H1 (cell line): ENCODE results near the gene CASZ1. TPM values are rescaled to one million over a fixed set of nuclear protein-coding genes. Genes with fewer than 3 reads are reported as not detected.

Source experiments
- CTCF ChIA-PET: fragments of 300-600 bp; sonication (Branson Sonifier 250); formaldehyde crosslinking; loops from one replicate; lab custom pipeline; 2021; ENCODE audit not compliant: partially characterized antibody; lab: Charles Lee
- POLR2A ChIA-PET: fragments of 300-600 bp; sonication (Branson Sonifier 250); formaldehyde crosslinking; loops from one replicate; lab custom pipeline; 2021; ENCODE audit warnings: inconsistent platforms; ENCODE audit not compliant: partially characterized antibody; lab: Charles Lee
- DNase-seq, 2 experiments: peaks; one replicate each; pipeline versions ENCODE4 v3.0.0 to v3.0.0-alpha.2; 2010 to 2022; ENCODE audit warnings: low spot score in 2 of 2, low read depth in 1 of 2, mixed read lengths in 1 of 2
- FAIRE-seq: peaks from 2 replicates; lab custom pipeline; 2011; peaks lifted over from hg19 to GRCh38; lab: Jason Lieb, UNC
- H2AFZ ChIP-seq: 2 replicates; pipeline ENCODE4 v1.8.1; 2012; ENCODE audit warnings: low read length, inconsistent platforms
- H2AK5ac ChIP-seq: 2 replicates; pipeline ENCODE4 v1.6.1; 2013; ENCODE audit warnings: low read depth, low read length
- H2BK120ac ChIP-seq: replicated peaks from 2 replicates; pipeline ENCODE3; 2013; ENCODE audit warnings: low read depth, low read length, inconsistent platforms
- H2BK12ac ChIP-seq: 2 replicates; pipeline ENCODE4 v1.6.1; 2013; ENCODE audit warnings: low read depth, low read length
- H2BK15ac ChIP-seq: 2 replicates; pipeline ENCODE4 v1.6.1; 2013; ENCODE audit warnings: low read length
- H2BK20ac ChIP-seq: 2 replicates; pipeline ENCODE4 v1.6.1; 2013; ENCODE audit warnings: low read length
- H2BK5ac ChIP-seq: 2 replicates; pipeline ENCODE4 v1.6.1; 2013; ENCODE audit warnings: low read depth, low read length
- H3K14ac ChIP-seq: 2 replicates; pipeline ENCODE4 v1.6.1; 2013; ENCODE audit warnings: inconsistent platforms; ENCODE audit not compliant: insufficient read length
- H3K18ac ChIP-seq: 2 replicates; pipeline ENCODE4 v1.6.1; 2013; ENCODE audit warnings: low read length; ENCODE audit errors: extremely low read depth
- H3K23ac ChIP-seq: 2 replicates; pipeline ENCODE4 v1.6.1; 2013; ENCODE audit warnings: inconsistent platforms; ENCODE audit not compliant: insufficient read length
- H3K23me2 ChIP-seq: 2 replicates; pipeline ENCODE4 v1.6.1; 2013; ENCODE audit warnings: low read depth, low read length
- H3K27ac ChIP-seq: 2 replicates; pipeline ENCODE4 v1.6.1; 2011; ENCODE audit warnings: low read depth, low read length, inconsistent platforms
- H3K27me3 ChIP-seq, 4 experiments: replicated peaks in 1 of 4; 1 replicate in 1 of 4; 2 replicates in 3 of 4; pipeline versions ENCODE4 v1.6.1 to v1.8.1; 2011 to 2013; ENCODE audit warnings: low read length in 3 of 4, mild to moderate bottlenecking in 3 of 4, inconsistent platforms in 2 of 4, mixed read lengths in 2 of 4, moderate library complexity in 1 of 4; ENCODE audit not compliant: control insufficient read depth in 3 of 4, insufficient read depth in 3 of 4; ENCODE audit errors: extremely low read depth in 1 of 4
- H3K36me3 ChIP-seq, 4 experiments: 2 replicates each; pipeline versions ENCODE4 v1.6.1 to v1.8.1; 2011 to 2013; ENCODE audit warnings: mild to moderate bottlenecking in 4 of 4, low read length in 3 of 4, moderate library complexity in 2 of 4, control low read depth in 1 of 4, inconsistent platforms in 1 of 4; ENCODE audit not compliant: insufficient read depth in 4 of 4, control insufficient read depth in 2 of 4
- H3K4ac ChIP-seq: replicated peaks from 2 replicates; pipeline ENCODE3; 2013; ENCODE audit warnings: low read length, low read depth, mixed read lengths, inconsistent platforms; ENCODE audit not compliant: insufficient read length
- H3K4me1 ChIP-seq, 4 experiments: replicated peaks in 1 of 4; 1 replicate in 1 of 4; 2 replicates in 3 of 4; pipeline versions ENCODE4 v1.6.1 to v1.8.1; 2011 to 2013; ENCODE audit warnings: low read length in 3 of 4, inconsistent platforms in 2 of 4, mixed read lengths in 1 of 4; ENCODE audit not compliant: insufficient read depth in 4 of 4, control insufficient read depth in 3 of 4
- H3K4me2 ChIP-seq, 2 experiments: 2 replicates each; pipeline versions ENCODE4 v1.6.1 to v1.8.1; 2011 to 2013; ENCODE audit warnings: low read depth in 2 of 2, low read length in 2 of 2, control low read depth in 1 of 2, inconsistent platforms in 1 of 2, mild to moderate bottlenecking in 1 of 2; ENCODE audit not compliant: insufficient read depth in 1 of 2
- H3K4me3 ChIP-seq, 4 experiments: fragments of 200-600, 300-600 bp in 1 of 4; sonication (generic), shearing (Covaris generic), sonication (Bioruptor Twin) in 1 of 4; 2 replicates each; pipeline versions ENCODE4 v1.5.1 to v1.8.1; 2011 to 2016; ENCODE audit warnings: low read length in 4 of 4, low read depth in 3 of 4, control low read depth in 2 of 4, inconsistent platforms in 2 of 4, mild to moderate bottlenecking in 2 of 4, mixed read lengths in 1 of 4, moderate library complexity in 1 of 4; ENCODE audit not compliant: insufficient read depth in 2 of 4; ENCODE audit errors: extremely low read depth in 1 of 4
- H3K56ac ChIP-seq: replicated peaks from 2 replicates; pipeline ENCODE3; 2013; ENCODE audit warnings: low read depth, mild to moderate bottlenecking, mixed read lengths, low read length, inconsistent platforms; ENCODE audit not compliant: insufficient read length
- H3K79me1 ChIP-seq: 2 replicates; pipeline ENCODE4 v1.6.1; 2013; ENCODE audit warnings: low read depth, low read length, control low read depth
- H3K79me2 ChIP-seq, 2 experiments: 2 replicates each; pipeline versions ENCODE4 v1.6.1 to v1.8.1; 2012 to 2013; ENCODE audit warnings: low read length in 2 of 2, mild to moderate bottlenecking in 2 of 2, inconsistent platforms in 1 of 2; ENCODE audit not compliant: insufficient read depth in 2 of 2, control insufficient read depth in 1 of 2
- H3K9ac ChIP-seq, 4 experiments: replicated peaks in 1 of 4; 1 replicate in 1 of 4; 2 replicates in 3 of 4; pipeline versions ENCODE4 v1.6.1 to v1.8.1; 2011 to 2013; ENCODE audit warnings: low read depth in 3 of 4, low read length in 3 of 4, control low read depth in 2 of 4, mild to moderate bottlenecking in 2 of 4, moderate library complexity in 2 of 4, inconsistent platforms in 1 of 4; ENCODE audit errors: extremely low read depth in 1 of 4
- H3K9me3 ChIP-seq, 2 experiments: 2 replicates each; pipeline versions ENCODE4 v1.6.1 to v1.8.1; 2012 to 2013; ENCODE audit warnings: mild to moderate bottlenecking in 2 of 2, moderate library complexity in 2 of 2, control low read depth in 1 of 2, inconsistent platforms in 1 of 2, low read depth in 1 of 2, low read length in 1 of 2, mixed read lengths in 1 of 2; ENCODE audit not compliant: insufficient read depth in 2 of 2
- H4K20me1 ChIP-seq, 2 experiments: replicated peaks in 1 of 2; 2 replicates each; pipeline versions ENCODE3 to v1.8.1; 2011 to 2013; ENCODE audit warnings: inconsistent platforms in 2 of 2, low read length in 2 of 2, mild to moderate bottlenecking in 1 of 2; ENCODE audit not compliant: insufficient read depth in 2 of 2, control insufficient read depth in 1 of 2
- H4K5ac ChIP-seq: 2 replicates; pipeline ENCODE4 v1.6.1; 2013; ENCODE audit warnings: low read length, low read depth, mixed read lengths, inconsistent platforms; ENCODE audit not compliant: insufficient read length
- H4K8ac ChIP-seq: 2 replicates; pipeline ENCODE4 v1.8.0; 2013; ENCODE audit warnings: mild to moderate bottlenecking, moderate library complexity, low read length, inconsistent platforms; ENCODE audit not compliant: insufficient read depth; ENCODE audit errors: extremely low read depth
- H4K91ac ChIP-seq: replicated peaks from 2 replicates; pipeline ENCODE3; 2013; ENCODE audit warnings: low read length, mixed read lengths, inconsistent platforms; ENCODE audit not compliant: insufficient read length
- CBX8 ChIP-seq: fragments of 300-800, 300-1000 bp; sonication (generic); IDR thresholded peaks from 2 replicates; pipeline ENCODE4 v1.7.1; 2016; ENCODE audit warnings: low read depth, low read length, borderline replicate concordance
- CHD2 ChIP-seq: IDR thresholded peaks from 2 replicates; pipeline ENCODE4 v1.6.1; 2012; ENCODE audit warnings: low read length, improper control_type of control experiment
- NRF1 ChIP-seq: IDR thresholded peaks from 2 replicates; pipeline ENCODE4 v1.6.1; 2011; ENCODE audit warnings: mild to moderate bottlenecking, low read depth, low read length, improper control_type of control experiment
- POU5F1 ChIP-seq: IDR thresholded peaks from 2 replicates; pipeline ENCODE4 v1.6.1; 2011; ENCODE audit warnings: low read depth, mild to moderate bottlenecking, low read length, moderate library complexity
- RAD21 ChIP-seq, 2 experiments: IDR thresholded peaks in 1 of 2; conservative IDR thresholded peaks in 1 of 2; 2 replicates each; pipeline ENCODE4 v1.6.1; 2011; ENCODE audit warnings: low read depth in 2 of 2, low read length in 2 of 2, improper control_type of control experiment in 1 of 2, inconsistent platforms in 1 of 2, mild to moderate bottlenecking in 1 of 2, moderate library complexity in 1 of 2
- RXRA ChIP-seq: IDR thresholded peaks from 2 replicates; pipeline ENCODE4 v1.6.1; 2011; ENCODE audit warnings: low read depth, mild to moderate bottlenecking, low read length, moderate library complexity; ENCODE audit not compliant: insufficient read depth
- SIRT6 ChIP-seq: IDR thresholded peaks from one replicate; pipeline ENCODE4 v1.7.1; 2012; ENCODE audit warnings: low read length, inconsistent platforms
- SP1 ChIP-seq: IDR thresholded peaks from 2 replicates; pipeline ENCODE4 v1.6.1; 2011; ENCODE audit warnings: low read depth, low read length
- SRF ChIP-seq: IDR thresholded peaks from 2 replicates; pipeline ENCODE4 v1.6.1; 2011; ENCODE audit warnings: mild to moderate bottlenecking, low read depth, low read length, moderate library complexity
- WGBS, 2 experiments: shearing (Covaris generic) in 1 of 2; methylation state at CpG; one replicate each; pipeline versions ENCODE4 v1.1.6 to v1.1.7; 2013 to 2015; ENCODE audit warnings: low lambda C conversion rate in 2 of 2, mixed read lengths in 2 of 2, inconsistent platforms in 1 of 2, low coverage in 1 of 2, missing lambda C conversion rate in 1 of 2; ENCODE audit not compliant: insufficient replicate concordance in 2 of 2, insufficient coverage in 1 of 2, insufficient read length in 1 of 2; ENCODE audit errors: extremely low coverage in 1 of 2, missing lambda C conversion rate in 1 of 2; 5-methylcytosine and 5-hydroxymethylcytosine counted together
- polyA plus RNA-seq, 7 experiments: library from polyadenylated mRNA; depleted of rRNA in 3 of 7; stranded (reverse) in 5 of 7; unstranded in 2 of 7; fragments of >200 nt in 5 of 7; fragments of 200-250 nt in 2 of 7; gene quantifications; 1 replicate in 5 of 7; 2 replicates in 1 of 7; 4 replicates in 1 of 7; pipeline versions ENCODE4 v1.2.1 to v1.2.3, GENCODE V29; 2011 to 2013; ENCODE audit warnings: missing spikeins in 2 of 7, mixed read lengths in 2 of 7
- total RNA-seq: library from RNA; stranded (reverse); fragmentation: NEBNext Ultra II Directional; extraction: Animal tissue kit (Norgen Biotek cat#: 25700); gene quantifications from 2 replicates; pipeline ENCODE4 v1.2.1, GENCODE V29; 2021

Gene CASZ1
- total and polyA plus RNA-seq, 2 of the 8 experiments (the other 6 are each of a cell fraction or from before 2014, with no cell fraction given): 4.4 to 7.7 TPM

DNA sequence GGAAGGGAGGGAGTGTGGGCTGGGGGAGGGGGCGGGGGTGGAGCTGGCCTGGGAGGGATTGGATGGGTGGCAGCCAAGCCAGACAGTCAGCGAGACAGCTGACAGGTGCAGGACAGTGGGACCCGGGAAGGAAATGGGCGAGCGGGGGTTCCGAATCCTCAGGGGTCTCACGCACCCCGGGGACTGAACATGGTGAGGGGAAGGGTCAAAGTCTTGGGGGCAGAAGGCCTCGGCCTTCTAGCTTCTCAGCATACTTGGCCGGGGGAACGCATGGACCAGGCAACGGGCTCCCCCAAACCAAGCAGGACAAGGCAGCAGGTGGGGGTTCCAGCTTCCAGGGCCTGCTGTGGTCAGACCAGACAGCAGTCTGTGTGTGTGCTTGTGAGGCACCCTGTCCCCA lies 23.1 kb downstream of the CASZ1 start:
- no peak overlapping the region for H3K4me2 ChIP-seq

More for the DNA sequence above, 23.1 kb downstream of the CASZ1 start:
- Histone ChIP-seq H3K27ac (no peak overlapping the region), H3K23me2 (peaks cover 11% of the 10 kb centered on the region; the same call in 1 of the 2 replicates), H3K36me3 (no peaks in the 10 kb centered on the region; a peak in 2 of 8 replicates), H2BK5ac (no peak overlapping the region), H3K4me1 (no peaks in the 10 kb centered on the region), H4K5ac (no peak overlapping the region), H4K20me1 (peaks cover 0 to 8% of the 10 kb centered on the region in 2 experiments), H2BK20ac (no peak overlapping the region), H3K9ac (no peak overlapping the region), H2BK12ac (no peak overlapping the region), H2AFZ (no peak overlapping the region), H3K14ac (no peak overlapping the region), H3K27me3 (no peaks in the 10 kb centered on the region), H3K9me3 (no peaks in the 10 kb centered on the region), H4K8ac (no peak overlapping the region), H4K91ac (no peak overlapping the region), H3K23ac (no peak overlapping the region), H3K18ac (no peak overlapping the region), H3K4ac (no peak overlapping the region), H2AK5ac (no peak overlapping the region), H3K79me2 (no peaks in the 10 kb centered on the region), H2BK120ac (no peak overlapping the region), H3K56ac (no peak overlapping the region), H3K79me1 (no peaks in the 10 kb centered on the region; the same call in 1 of the 2 replicates), H2BK15ac (no peak overlapping the region), H3K4me3 (no peak overlapping the region)
- CTCF ChIA-PET: interaction anchor here (1.0 to 2.5 kb wide), 5 partner anchors 14 to 196 kb away, joined by 3 to 15 read pairs (median 3); no protein-coding TSS in a partner anchor
- no peak for TF ChIP-seq NRF1
- TF ChIP-seq RXRA: no peak
- no peak for TF ChIP-seq SP1
- no peak for TF ChIP-seq POU5F1
- no peak for TF ChIP-seq RAD21 (IDR thresholded peaks at IDR 0.05 in 1 of 2, conservative IDR thresholded peaks at IDR 0.05 in 1 of 2; ENCODE audit: low read depth in 2 of 2, low read length in 2 of 2)
- TF ChIP-seq CHD2: no peak
- TF ChIP-seq SRF: no peak
- TF ChIP-seq SIRT6: no peak
- no peak for TF ChIP-seq CBX8
- FAIRE-seq: no peak
- DNase-seq: no peak
- POLR2A ChIA-PET: no interaction called here
- WGBS, 2 experiments: 74% methylated on average over 9 of the region's 12 CpGs; no CpG with 5 or more reads in 1 of the 2 experiments
